ENCODE measurements around the gene ILK.

Gene ILK

DNA sequence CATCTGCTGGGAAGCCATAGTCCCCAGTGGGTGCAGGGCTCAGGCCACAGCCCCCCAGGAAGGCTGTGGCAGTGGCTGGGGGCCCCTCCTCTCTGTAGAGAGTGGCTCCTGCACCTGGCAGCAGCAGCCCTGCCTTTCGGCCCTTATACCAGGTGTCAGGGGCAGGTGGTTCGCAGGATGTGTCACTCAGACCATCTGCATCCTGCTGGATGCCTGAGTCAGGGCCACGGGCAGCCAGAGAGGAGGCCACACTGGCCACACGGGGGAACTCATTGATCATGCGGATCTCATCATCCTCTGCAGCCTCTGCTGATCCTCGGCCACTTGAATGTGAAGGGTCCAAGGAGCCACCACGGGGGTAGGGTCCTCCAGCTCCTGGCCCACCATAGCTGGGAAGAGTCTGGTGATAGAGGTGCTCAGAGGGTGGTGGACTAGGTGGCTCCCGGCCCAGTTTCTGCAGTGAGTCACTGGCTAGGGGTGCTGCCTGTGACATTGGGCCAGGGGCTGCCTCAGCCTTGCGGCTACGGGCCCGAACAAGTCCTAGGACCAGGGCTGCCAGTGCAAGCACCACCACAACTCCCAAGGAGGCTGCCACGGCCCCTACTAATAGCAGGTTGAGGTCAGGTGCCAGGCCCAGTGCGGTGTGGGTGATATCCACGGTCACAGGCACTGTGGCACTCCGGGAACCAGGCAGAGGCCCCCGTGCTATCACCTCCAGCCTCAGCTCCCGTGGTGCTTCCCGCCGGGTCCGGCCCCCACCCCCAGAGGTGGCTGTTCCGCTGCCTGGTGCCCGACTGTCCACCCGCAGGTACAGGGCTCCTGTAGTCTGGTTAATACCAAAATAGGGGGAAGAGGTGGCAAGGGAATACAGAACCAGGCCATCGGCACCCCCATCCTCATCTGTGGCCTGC is 18.9 kb downstream of the ILK start:
- no peak for FAIRE-seq

GRCh38 chr11:6623391-6624363 is 20.1 kb downstream of the ILK start:
- FAIRE-seq = no peak

- no peak for FAIRE-seq
Measured at GRCh38 chr11:6625156-6625831, 21.7 kb downstream of the ILK start.

- FAIRE-seq = no peak
Measured at GRCh38 chr11:6625832-6626420, 22.4 kb downstream of the ILK start.

DNA sequence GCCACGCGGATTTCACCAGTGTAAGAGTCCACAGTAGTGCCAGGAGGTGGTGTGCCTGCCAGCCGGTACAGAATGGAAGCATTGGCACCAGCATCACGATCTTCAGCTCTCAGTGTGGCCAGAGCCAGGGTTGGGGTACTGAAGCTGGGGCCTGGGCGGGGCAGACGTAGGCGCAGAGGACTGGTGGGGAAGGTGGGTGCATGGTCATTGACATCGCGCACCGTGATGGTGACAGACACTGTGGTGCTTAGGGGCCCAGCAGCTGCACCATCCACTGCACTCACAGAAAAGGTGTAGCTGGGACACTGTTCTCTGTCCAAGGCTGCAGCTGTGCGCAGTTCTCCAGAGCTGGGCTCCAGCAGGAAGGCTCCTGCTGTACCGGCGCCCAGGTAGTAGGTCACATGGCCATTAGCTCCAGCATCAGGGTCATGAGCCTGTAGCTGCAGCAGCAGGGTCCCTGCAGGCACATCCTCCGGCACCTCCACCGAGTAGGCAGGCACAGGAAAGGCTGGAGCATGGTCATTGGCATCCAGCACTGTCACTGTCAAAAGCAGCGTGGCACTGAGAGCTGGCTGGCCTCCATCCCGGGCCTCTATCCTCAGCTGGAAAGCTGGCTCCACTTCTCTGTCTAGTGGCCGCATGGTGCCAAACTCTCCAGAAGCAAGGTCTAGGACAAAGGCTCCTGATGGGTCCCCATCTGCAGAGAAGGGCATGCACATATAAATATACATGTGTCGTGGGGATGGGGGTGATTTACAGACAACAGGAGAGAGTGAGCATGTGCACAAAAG is 23.6 kb downstream of the ILK start:
- FAIRE-seq = no peak

DNA sequence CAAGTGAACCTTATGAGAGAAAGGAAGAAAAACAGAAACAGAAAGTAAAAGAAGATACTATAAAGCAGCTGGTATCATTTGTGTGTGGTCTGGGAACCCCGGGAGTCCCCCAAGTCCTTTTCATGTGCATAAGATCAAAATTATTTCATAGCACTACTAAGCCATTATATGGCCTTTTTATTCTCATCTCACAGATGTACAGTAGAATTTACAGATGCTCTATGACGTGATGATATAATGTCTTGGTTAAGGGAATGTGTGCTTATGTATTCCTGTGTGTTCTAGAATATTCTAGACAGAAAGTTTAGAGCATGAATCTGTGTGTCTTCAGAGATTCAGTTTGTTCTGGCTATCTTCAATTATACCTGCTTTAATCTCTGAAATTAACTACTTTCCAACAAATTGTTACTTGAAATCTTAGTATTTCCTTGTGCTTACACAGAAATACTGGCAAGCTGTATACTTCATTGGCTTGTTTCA is 24.2 kb downstream of the ILK start:
- no peak for FAIRE-seq

DNA sequence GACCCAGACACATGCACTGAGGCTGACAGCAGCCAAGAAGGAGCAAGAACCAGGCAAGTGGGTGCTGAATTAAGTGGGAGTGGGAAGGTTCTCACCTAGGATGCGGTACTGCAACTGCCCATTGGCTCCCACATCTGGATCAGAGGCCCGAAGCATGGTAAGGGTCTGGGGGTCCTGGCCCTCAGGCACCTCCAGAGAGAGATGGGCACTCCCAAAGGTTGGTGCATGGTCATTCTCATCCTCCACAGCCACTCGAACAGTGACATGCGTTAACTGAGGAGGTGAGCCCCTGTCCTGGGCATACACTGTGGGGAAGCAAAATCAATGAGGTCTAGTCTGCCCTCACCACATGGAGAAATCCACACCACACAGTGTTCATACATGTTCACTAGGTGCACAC is 25.0 kb downstream of the ILK start:
- no peak for FAIRE-seq

DNA sequence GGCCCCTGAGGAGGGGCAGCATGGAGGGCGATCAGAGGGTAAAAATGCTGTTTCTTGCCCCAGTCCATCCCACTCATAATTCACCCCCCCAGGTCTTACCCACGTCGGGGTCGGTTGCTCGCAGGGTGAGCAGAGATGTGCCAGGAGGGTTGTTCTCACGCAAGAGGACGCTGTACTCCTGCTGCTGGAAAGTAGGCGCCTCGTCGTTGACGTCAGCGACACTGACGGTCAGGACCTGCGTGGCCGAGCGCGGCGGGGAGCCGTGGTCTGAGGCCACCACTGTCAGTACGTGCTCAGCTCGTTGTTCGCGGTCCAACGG is 26.0 kb downstream of the ILK start:
- FAIRE-seq = no peak

DNA sequence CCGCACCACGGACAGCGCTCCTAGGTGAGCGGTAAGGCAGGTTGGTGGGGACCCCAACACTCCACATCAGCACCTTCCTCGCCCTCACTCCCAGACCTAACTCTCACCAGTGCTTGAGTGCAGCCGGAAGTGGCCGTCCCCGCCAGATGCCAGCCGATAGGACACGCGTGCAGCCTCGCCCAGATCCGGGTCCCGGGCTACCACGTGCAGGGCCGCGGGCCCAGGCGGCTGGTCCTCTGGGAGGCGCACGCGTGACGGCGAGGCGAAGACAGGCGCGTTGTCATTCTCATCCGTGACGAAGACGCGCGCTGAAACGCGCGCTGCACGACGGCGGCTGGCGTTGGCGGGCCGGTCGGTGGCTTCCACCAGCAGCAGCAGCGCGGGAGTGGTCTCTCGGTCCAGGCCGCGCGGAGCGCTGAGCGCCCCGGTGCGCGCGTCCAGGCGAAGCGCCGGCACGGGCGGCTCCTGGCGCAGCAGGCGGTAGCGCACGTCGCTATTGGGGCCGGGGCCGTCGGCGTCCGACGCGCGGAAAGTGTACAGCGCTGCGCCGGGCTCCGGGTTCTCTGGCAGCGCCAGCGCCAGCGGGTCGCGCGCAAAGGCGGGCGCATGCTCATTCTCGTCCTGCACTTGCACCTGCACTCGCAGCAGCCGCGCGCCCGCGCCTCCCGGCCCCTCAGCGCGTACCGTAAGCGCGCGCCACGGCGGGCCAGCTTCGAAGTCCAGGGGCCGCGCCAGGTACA is 26.5 kb downstream of the ILK start:
- no peak for FAIRE-seq

DNA sequence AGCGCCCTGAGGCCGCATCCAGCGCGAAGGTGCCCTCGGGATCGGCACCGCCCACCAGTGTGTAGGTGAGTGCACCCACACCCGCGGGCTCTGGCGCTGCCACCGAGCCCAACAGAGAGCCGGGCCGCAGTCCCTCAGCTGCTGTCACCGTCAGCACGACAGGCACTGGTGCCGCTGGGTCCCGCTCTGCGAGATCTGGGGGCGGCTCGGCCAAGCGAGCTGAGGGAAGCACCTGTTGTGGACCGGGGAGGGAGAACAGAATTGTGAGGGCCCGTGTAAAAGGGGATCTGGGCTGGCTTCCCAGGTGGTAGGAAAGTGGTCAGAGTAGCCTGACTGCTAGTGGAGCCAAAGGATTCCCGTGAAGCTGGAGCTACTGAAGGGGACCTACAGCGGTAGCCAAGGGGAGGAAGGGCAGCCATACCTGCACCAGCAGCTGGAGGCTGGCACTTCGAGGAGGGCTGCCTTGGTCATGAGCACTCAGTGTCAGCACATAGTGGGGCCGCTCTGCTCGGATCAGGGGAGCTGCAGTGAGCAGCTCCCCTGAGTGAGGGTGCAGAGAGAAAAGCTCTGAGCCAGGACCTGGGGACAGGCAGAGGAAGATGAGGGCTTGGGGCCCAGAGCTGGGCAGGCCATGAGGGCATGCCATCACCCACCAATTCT is 27.2 kb downstream of the ILK start:
- no peak for FAIRE-seq

DNA sequence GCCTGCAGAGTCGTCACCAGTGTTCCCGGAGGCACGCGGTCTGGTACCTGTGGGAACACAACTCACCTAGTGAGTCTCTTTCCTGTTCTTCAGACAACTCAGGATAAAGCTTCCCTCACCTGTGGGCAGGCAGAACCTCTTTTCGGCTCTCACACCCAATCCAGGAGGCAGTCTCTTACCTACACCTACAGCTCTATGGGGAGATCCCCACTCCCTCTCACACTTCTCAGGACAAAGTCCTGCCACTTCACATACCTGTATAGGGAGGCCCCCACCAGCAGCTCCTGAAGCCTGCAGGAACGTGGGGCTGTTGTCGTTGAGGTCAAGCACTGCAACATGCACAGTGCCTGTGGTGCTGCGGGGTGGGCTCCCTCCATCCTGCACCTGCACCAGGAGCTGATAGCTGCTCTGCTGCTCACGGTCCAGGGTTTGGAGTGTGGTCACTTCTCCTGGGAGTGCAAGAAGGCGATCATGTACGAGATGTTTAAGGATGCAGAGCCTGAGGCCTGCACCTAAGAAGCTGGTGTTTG is 27.9 kb downstream of the ILK start:
- no peak for FAIRE-seq

GRCh38 chr11:6632116-6633073 is 28.8 kb downstream of the ILK start:
- FAIRE-seq = no peak

- FAIRE-seq = no peak
Measured at GRCh38 chr11:6633422-6634408, 30.1 kb downstream of the ILK start.

GRCh38 chr11:6634534-6634933 is 31.0 kb downstream of the ILK start:
- FAIRE-seq = no peak

GRCh38 chr11:6635082-6635932 is 31.7 kb downstream of the ILK start:
- no peak for FAIRE-seq

GRCh38 chr11:6636480-6636879 is 32.9 kb downstream of the ILK start:
- no peak for FAIRE-seq

GRCh38 chr11:6637871-6638270 is 34.3 kb downstream of the ILK start:
- FAIRE-seq = no peak

Measured in TTC549 (cell line).